Stimulated activated CD4-positive, alpha-beta T cell treated with anti-CD3 and anti-CD28 coated beads, Interleukin-1b, Interleukin-23, amount 100 ng/mL, for 1 hour (primary cell): ENCODE results near the gene PRKAB1.
A peak's percentile ranks its signal among the peaks of the same experiment; 100 is the strongest.
"Not testable (repeated sequence)": the region's sequence is repeated elsewhere in the genome, so short reads cannot be mapped to it uniquely, and the experiment has no call there.

Experiments used
- DNase-seq, 2 donors: peaks; one replicate each; pipeline ENCODE4 v3.0.0-alpha.2; 2020; ENCODE audit warnings: low read depth in 2 of 2

PRKAB1 gene, protein sequence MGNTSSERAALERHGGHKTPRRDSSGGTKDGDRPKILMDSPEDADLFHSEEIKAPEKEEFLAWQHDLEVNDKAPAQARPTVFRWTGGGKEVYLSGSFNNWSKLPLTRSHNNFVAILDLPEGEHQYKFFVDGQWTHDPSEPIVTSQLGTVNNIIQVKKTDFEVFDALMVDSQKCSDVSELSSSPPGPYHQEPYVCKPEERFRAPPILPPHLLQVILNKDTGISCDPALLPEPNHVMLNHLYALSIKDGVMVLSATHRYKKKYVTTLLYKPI

DNA sequence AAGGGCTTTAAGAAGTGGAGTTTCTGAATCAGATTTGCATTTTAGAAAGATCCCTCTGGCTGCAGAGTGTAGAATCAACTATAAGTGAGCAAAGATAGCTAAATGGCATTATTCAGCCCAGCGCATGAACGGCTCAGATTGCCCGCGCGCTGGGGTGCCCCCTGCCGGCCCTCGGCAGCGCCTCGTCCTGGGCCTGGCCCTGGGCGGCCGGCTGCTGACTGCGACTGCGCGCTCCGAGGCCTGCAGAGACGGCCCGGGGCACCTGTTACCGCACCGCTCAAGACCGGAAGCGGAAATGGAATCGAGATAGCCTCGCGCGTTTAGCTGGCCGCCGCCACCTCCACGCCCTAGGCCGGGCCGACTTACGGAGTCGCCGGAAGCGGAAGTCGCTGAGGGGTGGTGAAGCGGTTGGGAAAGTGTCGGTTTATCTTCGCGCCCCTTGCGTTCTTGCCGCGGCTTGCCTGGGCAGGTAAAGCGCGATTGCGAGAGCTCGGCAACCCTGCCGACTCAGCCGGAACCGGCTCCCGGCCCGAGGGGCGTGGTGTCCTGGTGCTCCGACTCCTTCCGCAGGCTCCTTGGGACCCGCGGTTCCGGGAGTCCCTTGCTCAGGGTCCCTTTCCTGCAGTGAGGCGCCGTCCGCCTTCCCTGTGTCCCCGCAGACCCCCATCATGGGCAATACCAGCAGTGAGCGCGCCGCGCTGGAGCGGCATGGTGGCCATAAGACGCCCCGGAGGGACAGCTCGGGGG lies at the start of gene PRKAB1:
PRKAB1 (plus strand) TSS at position 557 of the 747 bp plus-strand sequence; CDS start at position 669, 112 bp downstream.
- DNase-seq: peak; percentile 83 to 89

DNA sequence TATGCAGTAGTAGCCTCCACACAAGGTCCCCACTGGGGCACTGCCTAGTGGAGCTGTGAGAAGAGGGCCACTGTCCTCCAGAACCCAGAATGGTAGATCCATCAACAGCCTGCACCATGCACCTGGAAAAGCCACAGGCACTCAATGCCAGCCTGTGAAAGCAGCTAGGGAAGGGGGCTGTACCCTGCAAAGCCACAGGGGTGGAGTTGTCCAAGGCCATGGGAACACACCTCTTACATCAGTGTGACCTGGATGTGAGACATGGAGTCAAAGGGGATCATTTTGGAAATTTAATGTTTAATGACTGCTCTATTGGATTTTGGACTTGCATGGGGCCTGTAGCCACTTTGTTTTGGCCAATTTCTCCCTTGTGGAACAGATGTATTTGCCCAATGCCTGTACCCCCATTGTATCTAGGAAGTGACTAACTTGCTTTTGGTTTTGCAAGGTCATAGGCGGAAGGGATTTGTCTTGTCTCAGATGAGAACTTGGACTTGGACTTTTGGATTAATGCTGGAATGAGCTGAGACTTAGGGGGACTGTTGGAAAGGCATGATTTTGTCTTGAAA lies 49.5 kb upstream of the PRKAB1 start:
- DNase-seq: not testable (repeated sequence)

DNA sequence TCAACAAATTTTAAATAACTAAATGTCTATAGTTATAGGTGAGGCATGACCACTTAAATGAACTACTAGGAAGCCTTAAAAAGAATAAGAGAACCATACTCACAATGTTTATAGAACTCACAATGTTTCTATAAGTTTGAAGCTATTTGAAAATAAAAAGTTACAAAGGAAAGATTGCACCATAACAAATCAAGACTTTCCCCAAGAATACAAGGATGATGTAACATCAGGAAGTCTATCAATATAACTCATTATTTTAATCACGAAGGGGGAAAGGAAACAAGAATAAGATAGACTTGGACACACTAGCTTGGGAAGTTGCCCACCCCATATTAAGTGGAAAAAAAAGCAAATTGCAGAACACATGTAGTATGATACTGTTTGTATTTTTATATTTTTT lies 47.4 kb upstream of the PRKAB1 start:
- no peak for DNase-seq

DNA sequence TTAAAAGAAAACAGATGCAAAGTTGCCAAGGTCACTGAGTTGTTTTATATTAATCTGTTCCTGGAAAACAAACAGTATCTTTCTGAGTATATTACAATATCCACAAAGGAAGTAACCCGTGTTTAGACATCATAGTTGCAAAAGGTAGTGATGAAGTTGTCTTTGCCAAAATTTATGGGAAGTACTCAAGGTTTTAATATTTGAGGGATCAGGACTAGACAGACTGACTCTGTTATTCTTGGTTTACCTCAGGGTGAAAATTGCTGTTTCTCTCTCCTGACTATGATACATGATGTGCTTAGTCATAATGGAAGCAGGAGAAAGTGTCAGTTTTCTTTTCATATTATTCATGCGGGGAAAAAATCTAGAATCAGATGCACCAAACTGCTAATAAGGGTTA lies 46.1 kb upstream of the PRKAB1 start:
- no peak for DNase-seq

DNA sequence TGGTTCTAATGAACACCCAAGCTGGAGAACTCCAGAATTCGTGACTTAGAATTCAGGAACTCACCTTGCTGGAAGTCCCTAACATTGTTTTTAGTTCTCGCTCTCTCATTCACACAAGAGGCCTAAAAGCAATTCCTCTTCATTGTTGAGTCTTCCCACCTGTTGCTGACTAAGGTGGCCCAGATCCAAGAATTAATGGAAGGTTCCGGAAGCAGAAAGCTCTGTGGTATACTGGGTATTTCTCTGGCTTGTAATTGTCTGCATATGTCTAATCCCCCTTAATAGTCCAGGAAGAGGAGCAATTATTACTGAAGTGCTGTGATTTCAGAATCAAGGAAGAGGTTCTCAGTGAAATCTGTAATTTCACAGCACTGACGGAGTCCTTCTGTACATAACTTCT lies 43.0 kb upstream of the PRKAB1 start:
- DNase-seq: no peak

DNA sequence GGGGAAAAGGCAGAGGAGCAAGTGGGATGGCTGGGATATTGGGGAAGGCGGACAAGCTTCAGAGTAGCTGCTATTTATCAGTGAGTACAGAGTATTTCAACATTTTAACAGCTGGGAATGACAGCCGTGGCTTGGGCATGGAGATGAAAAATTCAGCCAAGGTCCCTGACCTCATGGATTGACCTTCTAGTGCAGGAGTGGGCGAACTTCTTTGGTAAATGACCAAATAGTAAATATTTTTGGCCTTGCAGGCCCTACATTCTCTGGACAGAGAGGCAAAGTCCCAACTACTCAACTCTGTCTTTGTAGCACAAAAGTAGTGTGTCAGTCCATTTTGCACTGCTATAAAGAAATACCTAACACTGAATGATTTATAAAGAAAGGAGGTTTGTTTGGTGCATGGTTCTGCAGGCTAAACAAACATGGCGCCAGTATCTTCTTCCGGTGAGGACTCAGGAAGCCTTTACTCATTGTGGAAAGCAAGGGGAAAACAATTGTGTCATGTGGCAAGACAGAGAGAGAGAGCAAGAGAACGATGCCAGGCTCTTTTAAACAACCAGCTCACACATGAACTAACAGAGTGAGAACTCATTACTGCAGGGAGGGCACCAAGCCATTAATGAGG lies 40.8 kb upstream of the PRKAB1 start:
- DNase-seq: no peak

DNA sequence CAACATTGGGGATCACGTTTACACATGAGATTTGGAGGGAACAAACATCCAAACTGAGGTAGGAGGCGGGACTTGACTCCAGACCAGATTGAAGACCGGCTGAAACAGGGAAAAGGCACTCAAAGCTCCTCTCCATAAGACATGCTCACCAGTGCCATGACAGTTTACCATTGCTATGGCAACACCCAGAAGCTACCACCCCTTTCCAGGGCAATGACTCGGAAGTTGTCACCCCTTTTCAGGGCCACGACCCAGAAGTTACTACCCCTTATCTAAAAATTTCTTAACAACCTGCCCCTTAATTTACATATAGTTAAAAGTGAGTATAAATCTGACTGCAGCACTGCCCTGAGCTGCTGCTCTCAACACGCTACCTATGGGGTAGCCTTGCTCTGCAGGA lies 40.2 kb upstream of the PRKAB1 start:
- DNase-seq: no peak

DNA sequence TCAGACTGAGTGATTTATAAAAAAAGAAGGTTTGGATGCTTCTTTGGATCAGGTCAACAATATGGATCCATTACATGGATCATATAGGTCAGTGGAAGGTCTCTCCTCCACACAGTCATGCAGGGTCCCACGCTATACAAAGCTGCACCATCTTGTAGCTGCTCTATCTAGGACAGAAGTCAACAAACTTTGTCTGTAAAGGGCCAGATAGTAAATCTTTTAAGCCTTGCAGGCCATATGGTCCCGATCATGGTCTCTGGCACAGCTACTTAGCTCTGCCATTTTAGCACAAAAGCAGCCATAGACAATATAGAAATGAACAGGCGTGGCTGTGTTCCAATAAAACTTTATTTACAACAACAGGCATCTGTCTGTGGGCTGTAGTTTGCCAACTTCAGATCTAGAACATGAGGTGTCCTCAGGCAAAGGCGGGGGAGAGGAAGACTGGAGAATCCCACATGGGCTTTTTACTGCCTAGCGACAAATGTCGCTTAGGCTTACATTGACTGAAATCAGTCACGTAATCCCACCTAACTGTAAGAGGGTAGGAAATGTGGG lies 37.6 kb upstream of the PRKAB1 start:
- DNase-seq: no peak

DNA sequence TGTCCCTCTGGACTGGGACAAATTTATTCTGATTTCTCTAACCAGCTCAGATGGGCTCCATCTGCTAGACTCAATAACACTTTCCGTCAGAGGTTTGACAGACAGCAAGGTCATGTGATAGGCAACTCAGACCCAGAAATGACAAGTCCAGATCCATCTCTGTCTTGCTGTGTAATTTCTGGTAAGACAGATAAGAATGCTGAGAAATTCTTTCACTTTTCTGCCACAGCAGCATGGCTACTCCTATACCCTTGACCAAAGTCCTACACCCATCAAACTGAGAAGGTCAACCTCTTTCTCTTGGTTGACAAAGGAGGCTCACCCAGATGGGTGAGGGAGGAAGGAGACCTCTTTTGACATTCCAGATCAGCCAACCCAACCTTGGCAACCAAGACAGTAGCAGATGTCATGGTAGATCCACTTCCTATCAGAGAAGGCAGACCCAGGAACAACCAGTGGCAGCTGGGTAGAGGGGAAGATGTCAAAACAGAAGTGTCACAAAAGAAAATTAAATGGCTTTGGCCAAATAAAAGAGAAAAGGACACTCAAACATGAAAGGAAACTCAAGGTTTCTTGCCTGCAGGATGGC lies 36.9 kb upstream of the PRKAB1 start:
- no peak for DNase-seq

DNA sequence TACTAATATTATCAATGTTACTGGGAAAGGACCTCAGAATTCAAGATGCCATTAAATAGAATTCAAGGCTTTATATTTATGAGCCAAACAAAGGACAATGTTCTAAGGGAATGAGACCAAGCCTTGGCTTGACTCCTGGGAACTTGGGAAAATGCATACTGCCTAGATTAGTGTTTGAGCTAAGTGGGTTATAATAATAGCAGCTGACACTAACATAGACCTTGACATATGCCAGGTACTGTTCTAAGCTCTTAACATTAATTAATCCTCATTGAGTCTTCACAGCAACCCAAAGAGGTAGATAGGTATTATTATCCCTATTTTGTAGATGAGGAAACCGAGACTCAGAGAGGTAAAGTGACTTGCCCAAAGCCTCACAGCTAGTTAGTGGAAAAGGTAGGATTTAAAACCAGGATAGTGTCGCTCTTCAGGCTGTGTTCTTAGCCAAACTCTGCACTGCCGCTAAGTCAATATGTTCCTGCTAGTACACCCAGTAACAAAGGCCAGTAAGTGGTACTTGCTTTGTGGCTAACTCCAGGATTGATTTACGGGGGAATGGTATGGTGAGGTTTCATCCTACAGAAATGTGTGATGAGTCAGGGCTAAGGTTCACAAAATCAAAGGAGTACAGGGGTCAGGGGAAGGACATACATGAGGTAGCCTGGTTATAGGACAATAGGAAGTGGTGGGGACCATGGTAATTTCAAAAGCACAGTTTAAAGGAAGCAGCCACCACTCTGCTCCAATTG lies 35.8 kb upstream of the PRKAB1 start:
- DNase-seq: no peak

DNA sequence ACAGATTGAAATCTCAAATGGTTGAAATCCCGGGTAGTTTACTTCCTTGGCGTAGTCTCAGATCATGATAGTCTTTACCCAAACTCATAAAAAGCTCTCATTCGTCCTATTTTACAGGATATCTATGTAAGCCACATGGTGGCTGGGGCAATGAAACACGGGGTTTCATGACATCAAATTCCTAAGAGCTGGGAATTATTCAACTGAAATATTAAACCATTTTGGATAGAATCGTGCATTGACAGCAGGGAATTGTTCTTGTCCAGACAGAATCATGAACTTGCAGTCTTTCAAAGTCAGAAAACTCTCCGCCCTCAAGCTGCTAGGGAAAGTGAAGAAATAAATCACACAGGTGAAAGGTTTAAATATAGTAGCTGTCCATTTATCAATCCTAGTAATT lies 33.2 kb upstream of the PRKAB1 start:
- no peak for DNase-seq

DNA sequence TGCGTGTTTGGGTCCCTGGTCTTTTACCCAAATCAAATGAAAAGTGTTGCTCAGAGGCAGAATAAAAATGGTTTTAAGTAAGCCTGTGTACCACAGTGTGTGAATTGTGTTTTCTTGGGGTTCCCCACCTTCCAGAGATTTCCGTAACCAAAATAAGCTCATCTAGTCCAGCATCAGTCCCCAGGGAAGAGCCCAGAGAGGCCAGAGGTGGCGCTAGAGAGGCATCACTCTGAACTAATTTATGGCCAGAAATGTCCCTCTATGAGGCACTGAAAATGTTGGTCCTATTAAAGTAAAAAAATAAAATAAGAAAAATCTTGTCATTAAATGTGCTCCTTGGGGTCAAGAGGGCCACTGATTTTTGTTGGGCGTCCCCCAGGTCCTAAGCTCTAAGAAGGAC lies 24.9 kb upstream of the PRKAB1 start:
- DNase-seq: no peak

DNA sequence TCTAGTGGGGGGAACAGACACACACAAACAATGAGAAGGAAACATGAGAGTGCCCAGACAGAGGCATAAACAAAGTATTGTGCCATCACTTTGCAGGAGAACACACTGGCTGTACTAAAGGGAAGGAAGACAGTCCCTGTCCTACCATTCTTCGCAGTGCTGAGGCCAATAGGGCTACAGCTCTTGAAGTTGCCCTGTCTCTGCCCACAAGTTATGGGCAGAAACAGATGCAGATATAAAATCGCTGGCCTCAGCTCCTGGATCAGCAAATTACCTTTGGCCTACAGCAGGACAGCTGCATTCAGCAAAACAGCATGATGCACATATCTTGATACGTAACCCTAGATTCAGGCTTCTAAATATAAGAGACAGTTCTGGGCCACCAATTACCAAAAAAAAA lies 23.0 kb upstream of the PRKAB1 start:
- no peak for DNase-seq

DNA sequence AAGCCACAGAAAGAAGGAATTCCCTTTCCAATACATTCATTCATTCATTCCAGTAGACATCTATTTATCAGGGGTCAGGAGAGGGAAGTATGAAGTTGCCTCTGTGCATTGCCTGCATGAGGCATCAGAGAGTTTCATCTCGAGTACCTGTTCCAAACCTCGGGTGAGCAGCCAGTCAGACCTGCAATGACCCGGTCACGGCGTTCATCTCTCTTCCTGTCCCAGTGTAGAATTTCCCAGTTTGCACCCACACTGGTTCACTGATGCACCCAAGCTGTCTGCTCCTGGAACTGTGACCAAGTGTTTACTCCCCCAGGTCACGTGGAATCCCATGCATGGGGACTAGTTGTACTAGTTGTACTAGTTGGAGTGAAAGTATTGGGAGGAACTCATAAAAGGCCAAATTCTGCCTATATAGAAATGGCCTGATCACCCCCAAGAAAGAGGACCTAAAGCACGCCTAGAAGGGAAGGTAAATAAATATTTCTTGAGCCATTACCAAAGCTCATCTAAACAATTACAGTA lies 22.3 kb upstream of the PRKAB1 start:
- no peak for DNase-seq

DNA sequence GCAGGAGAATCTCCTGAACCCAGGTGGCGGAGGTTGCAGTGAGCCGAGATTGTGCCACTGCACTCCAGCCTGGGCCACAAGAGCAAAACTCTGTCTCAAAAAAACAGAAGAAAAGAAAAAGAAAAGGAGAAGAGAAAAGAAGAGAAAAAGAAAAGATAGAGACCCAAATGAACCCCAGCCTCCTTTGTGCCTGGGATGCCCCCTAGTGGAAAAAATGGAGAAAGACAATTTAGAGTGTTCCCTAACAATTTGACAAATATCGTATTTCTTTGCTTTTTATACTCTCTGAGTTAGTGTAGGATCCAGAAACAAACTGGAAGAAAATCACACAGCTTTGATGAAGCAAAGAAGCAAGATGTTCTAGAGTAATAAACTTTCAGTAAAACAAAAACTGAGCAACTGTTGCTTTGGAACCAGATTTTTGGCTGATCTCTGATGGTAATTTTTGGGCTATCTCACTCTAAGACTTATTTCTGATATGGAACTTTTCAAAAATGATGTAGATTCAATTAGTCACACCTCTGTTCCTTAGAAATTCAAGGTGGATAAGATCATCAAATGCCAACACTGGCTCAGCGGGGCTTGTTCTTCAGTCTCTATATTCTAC lies 18.6 kb upstream of the PRKAB1 start:
- DNase-seq: no peak

DNA sequence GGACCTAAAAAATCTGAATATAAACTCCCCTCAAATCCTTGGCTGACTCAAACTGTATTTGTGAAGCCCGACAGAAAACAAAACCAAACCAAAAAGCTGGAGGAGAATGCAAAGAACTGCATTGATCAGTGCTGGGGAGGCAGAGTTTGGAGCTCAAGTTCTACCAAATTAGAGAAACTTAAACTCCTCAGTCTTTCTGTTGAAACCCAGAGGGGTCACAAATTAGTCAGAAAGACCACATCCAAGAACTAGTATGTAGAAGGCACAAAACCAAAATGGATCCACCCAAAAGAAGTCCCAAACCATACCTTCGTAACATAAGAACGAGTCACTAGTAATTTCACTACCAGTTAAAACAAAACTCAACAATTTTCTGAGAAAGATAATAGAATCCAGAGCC lies 15.3 kb upstream of the PRKAB1 start:
- no peak for DNase-seq

DNA sequence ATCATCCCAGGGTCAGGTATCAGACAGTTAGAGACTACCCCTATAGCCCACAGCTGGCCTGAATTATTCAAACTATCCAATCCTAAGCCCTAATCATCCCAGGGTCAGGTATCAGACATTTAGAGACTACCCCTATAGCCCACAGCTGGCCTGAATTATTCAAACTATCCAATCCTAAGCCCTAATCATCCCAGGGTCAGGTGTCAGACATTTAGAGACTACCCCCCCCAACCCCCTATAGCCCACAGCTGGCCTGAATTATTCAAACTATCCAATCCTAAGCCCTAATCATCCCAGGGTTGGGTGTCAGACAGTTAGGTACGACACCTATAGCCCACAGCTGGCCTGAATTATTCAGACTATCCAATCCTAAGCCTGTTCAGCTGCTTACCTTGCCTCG lies 10.9 kb upstream of the PRKAB1 start:
- not testable (repeated sequence) for DNase-seq

DNA sequence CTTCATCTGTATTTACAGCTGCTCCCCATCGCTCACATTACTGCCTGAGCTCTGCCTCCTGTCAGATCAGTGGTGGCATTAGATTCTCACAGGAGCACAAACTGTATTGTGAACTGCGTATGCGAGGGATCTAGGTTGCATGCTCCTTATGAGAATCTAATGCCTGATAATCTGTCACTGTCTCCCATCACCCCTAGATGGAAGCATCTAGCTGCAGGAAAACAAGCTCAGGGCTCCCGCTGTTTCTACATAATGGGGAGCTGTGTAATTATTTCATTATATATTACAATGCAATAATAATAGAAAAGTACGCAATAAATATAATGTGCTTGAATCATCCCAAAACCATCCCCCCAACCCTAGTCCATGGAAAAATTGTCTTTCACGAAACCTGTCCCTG lies 9.8 kb upstream of the PRKAB1 start:
- not testable (repeated sequence) for DNase-seq

DNA sequence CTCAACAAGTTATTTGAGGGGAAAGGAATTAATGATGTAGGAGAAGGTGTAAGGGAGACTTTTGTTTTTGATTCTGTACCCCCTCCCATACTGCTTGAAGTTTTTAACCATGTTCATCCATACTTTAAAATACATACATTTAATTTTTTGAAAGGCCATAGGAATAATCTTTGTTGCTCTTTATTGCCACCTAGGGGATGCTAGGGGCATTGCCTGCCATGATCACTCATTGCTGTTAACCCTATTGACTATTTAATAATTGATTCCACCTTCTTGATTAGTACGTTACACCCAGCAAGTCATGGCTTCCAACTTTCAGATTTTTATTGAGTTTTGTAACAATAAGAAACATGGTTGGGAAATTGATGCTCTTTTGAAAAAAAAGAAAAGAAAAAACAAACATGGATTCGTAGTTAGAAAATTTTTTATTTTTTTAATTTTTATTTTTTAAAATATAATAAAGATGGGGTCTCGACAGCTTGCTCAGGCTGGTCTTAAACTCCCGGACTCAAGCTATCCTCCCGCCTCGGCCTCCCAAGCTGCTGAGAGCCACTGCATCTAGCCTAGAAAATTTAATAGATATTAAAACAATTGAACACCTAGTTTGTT lies 8.5 kb upstream of the PRKAB1 start:
- DNase-seq: no peak

DNA sequence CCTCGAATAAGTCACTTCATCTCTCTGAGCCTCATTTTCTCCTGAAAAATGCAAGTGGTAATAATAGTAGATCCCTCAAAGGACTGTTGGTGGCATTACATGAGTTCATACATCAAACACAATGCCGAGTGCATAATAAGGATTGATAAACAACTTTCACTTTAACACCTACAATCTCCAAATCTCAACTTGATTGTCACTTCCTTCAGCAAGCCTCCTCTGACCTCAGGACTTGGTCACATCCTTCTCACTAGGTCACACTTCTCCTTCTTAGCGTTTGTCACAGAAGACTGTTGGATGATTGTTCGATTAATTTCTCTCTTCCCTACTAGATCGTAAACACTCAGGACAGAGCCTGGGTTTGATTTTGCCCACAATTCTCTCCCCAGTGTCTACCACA lies 7.9 kb upstream of the PRKAB1 start:
- no peak for DNase-seq
